HPDE6-E6E7 (cell line): ENCODE results near the gene LTV1.
A peak's percentile ranks its signal among the peaks of the same experiment; 100 is the strongest.
"Not testable (repeated sequence)": the region's sequence is repeated elsewhere in the genome, so short reads cannot be mapped to it uniquely, and the experiment has no call there.

ENCODE experiments used
- DNase-seq: peaks from one replicate; pipeline ENCODE4 v3.0.0; 2011; ENCODE audit warnings: missing footprints; ENCODE audit errors: extremely low spot score

LTV1 gene

GRCh38 chr6:143842461-143842901, 657 bp upstream of the LTV1 start:
- peak; percentile 20 for DNase-seq

DNA sequence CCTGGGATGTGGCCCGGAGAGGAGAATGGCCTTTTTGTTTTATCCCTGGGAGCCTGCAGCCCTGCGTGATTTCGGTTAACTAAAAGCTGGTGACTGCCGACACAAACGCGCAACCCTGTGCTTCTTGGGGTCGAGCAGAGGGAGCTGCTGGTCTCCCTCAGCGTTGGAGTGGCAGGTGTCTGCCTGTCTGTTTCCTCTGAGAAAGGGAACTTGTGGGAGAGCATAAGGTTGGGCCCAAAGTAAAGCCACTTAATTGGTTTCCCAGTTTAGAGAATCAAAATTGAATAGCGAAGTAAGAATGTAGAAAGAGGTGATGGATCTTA, 500 bp downstream of the LTV1 start:
- DNase-seq, result no peak

DNA sequence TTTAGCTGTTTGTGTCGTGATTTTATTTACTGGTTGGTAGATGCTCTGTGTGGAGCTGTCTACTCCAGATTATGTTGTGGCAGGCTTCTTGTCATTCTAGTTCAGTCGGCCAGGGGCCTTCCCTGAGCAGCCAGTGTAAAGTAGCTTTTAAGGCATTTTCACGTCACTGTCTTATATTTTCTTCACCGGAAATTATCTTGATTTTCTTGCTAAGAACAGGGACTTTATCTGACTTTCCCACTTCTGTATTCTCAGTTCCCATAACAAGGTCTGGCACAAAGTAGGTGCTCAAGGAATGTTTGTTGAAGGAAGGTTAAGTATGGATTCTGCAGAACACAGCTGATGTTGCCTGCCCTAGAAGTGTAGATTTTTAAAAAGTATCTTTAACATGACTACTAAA, 868 bp downstream of the LTV1 start:
- DNase-seq, result no peak

- DNase-seq, result no peak
These were observed 1.9 kb downstream of the LTV1 start for GRCh38 chr6:143845033-143845432.

DNA sequence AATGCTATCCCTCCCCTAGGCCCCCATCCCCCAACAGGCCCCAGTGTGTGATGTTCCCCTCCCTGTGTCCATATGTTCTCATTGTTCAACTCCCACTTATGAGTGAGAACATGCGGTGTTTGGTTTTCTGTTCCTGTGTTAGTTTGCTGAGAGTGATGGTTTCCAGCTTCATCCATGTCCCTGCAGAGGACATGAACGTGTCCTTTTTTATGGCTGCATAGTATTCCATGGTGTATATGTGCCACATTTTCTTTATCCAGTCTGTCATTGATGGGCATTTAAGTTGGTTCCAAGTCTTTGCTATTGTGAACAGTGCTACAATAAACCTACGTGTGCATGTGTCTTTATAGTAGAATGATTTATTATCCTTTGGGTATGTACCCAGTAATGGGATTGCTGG, 8.6 kb downstream of the LTV1 start:
- not testable (repeated sequence) for DNase-seq

- not testable (repeated sequence) for DNase-seq
These were observed 11.9 kb downstream of the LTV1 start for GRCh38 chr6:143855057-143855456.

GRCh38 chr6:143856762-143857161, 13.6 kb downstream of the LTV1 start:
- not testable (repeated sequence) for DNase-seq

- no peak for DNase-seq
These were observed 14.5 kb downstream of the LTV1 start for GRCh38 chr6:143857651-143858050.

- no peak for DNase-seq
These were observed 16.9 kb downstream of the LTV1 start for GRCh38 chr6:143859891-143860660.

DNA sequence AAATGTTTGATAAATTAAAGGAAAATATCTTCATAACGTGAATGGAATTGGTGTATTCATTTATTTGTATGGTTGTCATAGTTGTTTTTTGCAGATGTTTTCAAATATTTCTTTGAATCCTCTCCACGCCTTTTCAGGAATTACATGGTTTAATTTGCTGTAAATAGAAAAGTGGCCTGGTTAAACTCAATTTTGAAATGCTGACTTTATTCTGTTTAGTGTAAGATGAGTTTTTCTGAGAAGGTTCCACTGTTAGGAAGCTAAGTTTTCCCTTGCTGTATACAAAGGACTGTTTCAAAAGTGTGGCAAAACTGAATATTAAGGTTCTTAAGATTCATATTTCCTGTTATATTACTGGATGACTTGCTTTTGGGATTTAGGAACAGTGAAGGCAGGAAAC, 20.6 kb downstream of the LTV1 start:
- DNase-seq, result no peak

GRCh38 chr6:143864234-143864633, 21.1 kb downstream of the LTV1 start, which contains the start of gene ZC2HC1B:
TSS of gene ZC2HC1B (plus strand) at chr6:143864474. CDS start at chr6:143864540, 66 bp downstream.
- no peak for DNase-seq

GRCh38 chr6:143867236-143867635, 24.1 kb downstream of the LTV1 start:
- no peak for DNase-seq

- DNase-seq, result not testable (repeated sequence)
These were observed 25.7 kb downstream of the LTV1 start for GRCh38 chr6:143868808-143869207.

- DNase-seq, result not testable (repeated sequence)
These were observed 28.1 kb downstream of the LTV1 start for GRCh38 chr6:143871202-143871730.

- DNase-seq, result peak; percentile 10
These were observed 29.1 kb downstream of the LTV1 start for GRCh38 chr6:143872201-143872600.

GRCh38 chr6:143873600-143873999, 30.5 kb downstream of the LTV1 start:
- not testable (repeated sequence) for DNase-seq

DNA sequence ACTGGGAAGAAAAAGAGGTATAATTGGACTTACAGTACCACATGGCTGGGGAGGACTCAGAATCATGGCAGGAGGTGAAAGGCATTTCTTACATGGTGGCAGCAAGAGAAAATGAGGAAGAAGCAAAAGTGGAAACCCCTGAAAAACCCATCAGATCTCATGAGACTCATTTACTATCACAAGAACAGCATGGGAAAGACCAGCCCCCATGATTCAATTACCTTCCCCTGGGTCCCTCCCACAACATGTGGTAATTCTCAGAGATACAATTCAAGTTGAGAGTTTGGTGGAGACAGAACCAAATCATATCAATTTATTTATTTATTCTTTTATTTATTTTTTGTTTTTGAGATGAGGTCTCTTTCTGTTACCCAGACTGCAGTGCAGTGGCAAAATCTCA, 31.4 kb downstream of the LTV1 start:
- DNase-seq, result not testable (repeated sequence)

DNA sequence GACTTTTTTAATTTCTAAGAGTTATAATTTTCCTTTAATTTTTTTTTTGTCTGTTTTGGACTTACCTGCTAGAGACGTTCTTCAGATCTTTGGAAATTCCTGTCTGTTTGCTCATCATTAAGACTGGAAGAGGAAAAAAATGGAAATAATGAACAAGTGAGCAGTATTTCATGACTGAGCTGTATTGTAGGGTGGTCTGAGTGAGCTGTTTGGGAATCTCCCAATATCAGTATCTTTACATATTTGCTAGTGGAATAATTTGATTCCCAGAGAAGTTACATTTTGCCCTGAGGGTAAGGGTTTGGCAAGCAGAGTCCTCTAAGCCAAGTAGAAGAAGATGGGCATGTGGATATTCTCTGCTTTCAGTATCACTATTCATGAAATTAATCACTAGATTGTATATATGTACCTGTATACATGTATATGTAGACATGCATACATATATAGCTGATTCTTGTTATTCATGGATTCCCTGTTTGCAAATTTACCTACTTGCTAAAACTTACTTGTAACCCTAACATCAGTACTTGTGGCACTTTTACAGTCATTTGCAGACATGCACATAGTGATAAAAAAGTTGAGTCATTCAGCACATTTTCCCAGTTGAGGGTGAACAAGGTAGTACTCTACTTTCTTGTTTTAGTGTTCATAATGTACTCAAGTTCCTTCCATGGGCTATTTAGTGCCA, 34.6 kb downstream of the LTV1 start:
- no peak for DNase-seq

- no peak for DNase-seq
These were observed 35.2 kb downstream of the LTV1 start for GRCh38 chr6:143878272-143878760.

DNA sequence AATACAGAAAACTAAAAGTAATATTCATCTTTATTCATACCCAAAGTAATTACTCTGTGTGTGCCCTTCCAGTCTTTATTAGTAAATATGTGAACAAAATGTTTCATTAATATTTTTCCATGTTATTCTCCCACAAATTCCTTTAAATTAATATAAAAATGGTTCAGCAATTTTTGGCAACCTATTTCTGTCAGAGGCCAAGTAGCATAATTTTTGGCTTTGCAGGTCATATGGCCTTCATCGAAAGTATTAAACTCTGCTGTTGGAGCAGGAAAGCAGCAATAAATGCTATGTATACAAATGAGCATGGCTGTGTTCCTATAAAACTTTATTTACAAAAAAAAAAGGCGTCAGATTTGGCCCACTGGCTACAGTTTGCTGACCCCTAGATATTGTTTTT, 37.3 kb downstream of the LTV1 start:
- DNase-seq, result no peak

DNA sequence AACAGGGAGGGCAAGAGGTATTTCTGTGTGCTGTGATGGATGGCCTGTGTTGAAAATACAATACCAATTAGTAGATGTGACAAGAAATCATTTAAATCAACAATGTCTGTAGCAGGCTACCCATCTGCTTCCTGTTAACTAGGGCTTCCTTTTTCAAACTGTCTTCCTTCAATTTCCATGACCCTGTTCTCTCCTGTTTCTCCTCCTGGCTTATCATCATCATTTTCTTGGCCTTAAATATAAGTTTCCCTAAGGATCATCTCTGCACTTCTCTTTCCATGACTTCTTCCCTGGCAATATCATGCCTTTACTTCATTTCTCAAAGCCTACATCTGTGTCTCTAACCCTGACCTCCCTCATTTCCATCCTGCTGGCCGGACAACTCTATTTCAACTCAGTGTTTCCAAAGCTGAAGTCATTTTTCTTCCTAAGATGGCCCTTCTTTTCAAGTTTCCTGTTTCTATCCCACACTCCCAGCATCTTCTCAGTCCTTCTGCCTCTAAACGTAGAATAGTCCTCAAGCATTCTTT, 39.3 kb downstream of the LTV1 start:
- DNase-seq, result no peak

DNA sequence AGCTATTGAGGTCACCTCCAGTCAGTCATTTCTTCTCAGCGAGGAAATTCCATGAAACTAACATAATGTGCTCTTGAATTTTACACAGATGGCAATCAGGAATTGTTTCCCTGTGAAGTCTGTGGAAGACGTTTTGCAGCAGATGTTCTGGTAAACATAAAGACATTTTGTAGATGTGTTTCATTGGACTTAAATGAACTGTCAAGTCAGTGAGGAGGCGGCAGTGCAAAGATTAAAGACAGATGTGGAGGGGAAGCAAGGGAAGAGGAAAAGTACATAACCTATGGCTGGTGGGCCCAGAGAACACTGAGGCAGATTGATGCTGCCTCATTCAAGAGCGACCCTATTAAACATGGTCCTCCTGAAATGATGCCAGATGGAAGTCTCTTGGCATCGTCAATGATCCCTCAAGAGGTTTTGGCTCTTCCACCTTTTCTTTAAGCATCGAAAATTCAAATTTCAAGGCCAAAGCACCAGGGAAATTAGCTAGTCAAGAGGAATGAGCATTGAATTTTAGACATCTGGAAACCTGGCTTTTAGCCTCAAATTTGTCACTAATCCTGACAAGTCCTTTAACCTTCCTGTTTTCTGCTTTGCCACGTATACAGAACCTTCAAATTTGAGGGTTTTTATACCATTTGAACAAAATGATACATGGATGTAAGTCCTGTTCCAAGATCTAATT, 41.2 kb downstream of the LTV1 start:
- DNase-seq, result no peak
